ENCODE results near the gene HLA-DPA1. TPM values are rescaled to one million over a fixed set of nuclear protein-coding genes. Genes with fewer than 3 reads are reported as not detected.

Gene HLA-DPA1
- total RNA-seq, 1 donor from 2014 or later = 491 TPM

GRCh38 chr6:33080127-33081089 is 7.0 kb upstream of the HLA-DPA1 start:
- H3K4me3 ChIP-seq = peak overlapping the region; percentile 45
- H3K36me3 ChIP-seq = peaks cover 18% of the 10 kb centered on the region
- no peak for TF ChIP-seq CTCF (IDR thresholded peaks at IDR 0.05)
- peak overlapping the region; percentile 78 for H3K27ac ChIP-seq
- peak; percentile 72 for ATAC-seq
- H3K4me1 ChIP-seq = peaks cover 19% of the 10 kb centered on the region
- no peaks in the 10 kb centered on the region for H3K27me3 ChIP-seq
- DNase-seq = peak; percentile 78
- H3K9me3 ChIP-seq = no peaks in the 10 kb centered on the region
- intact Hi-C loops (cut with DNase I) = no loop called here

- peak overlapping the region; percentile 45 for H3K4me3 ChIP-seq
- intact Hi-C loops (cut with DNase I) = no loop called here
- H3K27ac ChIP-seq = peak overlapping the region; percentile 78
- no peaks in the 10 kb centered on the region for H3K9me3 ChIP-seq
- peaks cover 11% of the 10 kb centered on the region for H3K36me3 ChIP-seq
- DNase-seq = no peak
- peaks cover 19% of the 10 kb centered on the region for H3K4me1 ChIP-seq
- H3K27me3 ChIP-seq = no peaks in the 10 kb centered on the region
- no peak for TF ChIP-seq CTCF (IDR thresholded peaks at IDR 0.05)
- no peak for ATAC-seq
Observed at GRCh38 chr6:33079580-33079979, 6.1 kb upstream of the HLA-DPA1 start.

GRCh38 chr6:33078919-33079521 is 5.6 kb upstream of the HLA-DPA1 start:
- peaks cover 6% of the 10 kb centered on the region for H3K36me3 ChIP-seq
- peaks cover 19% of the 10 kb centered on the region for H3K4me1 ChIP-seq
- peak overlapping the region; percentile 78 for H3K27ac ChIP-seq
- ATAC-seq (no peak), DNase-seq (no peak)
- H3K4me3 ChIP-seq = no peak overlapping the region
- no peaks in the 10 kb centered on the region for H3K27me3 ChIP-seq
- no peak for TF ChIP-seq CTCF (IDR thresholded peaks at IDR 0.05)
- intact Hi-C loops (cut with DNase I) = no loop called here
- no peaks in the 10 kb centered on the region for H3K9me3 ChIP-seq

- intact Hi-C loops (cut with DNase I) = no loop called here
- no peaks in the 10 kb centered on the region for H3K36me3 ChIP-seq
- peak overlapping the region; percentile 21 for H3K4me3 ChIP-seq
- DNase-seq (no peak), ATAC-seq (no peak)
- no peak overlapping the region for H3K27ac ChIP-seq
- TF ChIP-seq CTCF (IDR thresholded peaks at IDR 0.05) = no peak
- H3K27me3 ChIP-seq = no peaks in the 10 kb centered on the region
- H3K9me3 ChIP-seq = no peaks in the 10 kb centered on the region
- H3K4me1 ChIP-seq = peaks cover 19% of the 10 kb centered on the region
Observed at GRCh38 chr6:33078442-33078841, 5.0 kb upstream of the HLA-DPA1 start.

- Histone ChIP-seq H3K27ac (no peak overlapping the region), H3K9me3 (no peaks in the 10 kb centered on the region), H3K36me3 (no peaks in the 10 kb centered on the region), H3K4me3 (peak overlapping the region; percentile 21), H3K4me1 (peaks cover 18% of the 10 kb centered on the region), H3K27me3 (no peaks in the 10 kb centered on the region)
- no peak for TF ChIP-seq CTCF (IDR thresholded peaks at IDR 0.05)
- DNase-seq = no peak
- intact Hi-C loops (cut with DNase I) = no loop called here
- ATAC-seq = peak; percentile 5
Observed at GRCh38 chr6:33077908-33078307, 4.5 kb upstream of the HLA-DPA1 start.
